Measurements from ENCODE around the gene SAPCD2.

Gene SAPCD2

GRCh38 chr9:137014776-137015539, 55.4 kb downstream of the SAPCD2 start:
- no peak for DNase-seq

- no peak for DNase-seq
Measured at GRCh38 chr9:137014166-137014565, 56.2 kb downstream of the SAPCD2 start.

GRCh38 chr9:137013571-137013940, 56.8 kb downstream of the SAPCD2 start:
- DNase-seq, result no peak

GRCh38 chr9:137012694-137013570, 57.4 kb downstream of the SAPCD2 start:
- no peak for DNase-seq

All from NCI-H187 (cell line).